Upper lobe of left lung (tissue), 6 donors: ENCODE results near the gene GAPDHS. TPM values are rescaled to one million over a fixed set of nuclear protein-coding genes. Genes with fewer than 3 reads are reported as not detected.
A peak's percentile ranks its signal among the peaks of the same experiment; 100 is the strongest.

Source experiments
- ATAC-seq, 2 donors: fragments of 200-7000 bp; cut with Tn5 transposase; one replicate each; pipeline ENCODE4 v1.9.1; 2022; ENCODE audit warnings: mild to moderate bottlenecking in 2 of 2, moderate library complexity in 2 of 2; ENCODE audit not compliant: low FRiP score in 2 of 2
- DNase-seq, 2 donors: peaks; one replicate each; pipeline ENCODE4 v3.0.0-alpha.2; 2019 to 2020
- H3K27ac ChIP-seq, 4 donors: fragments of 200-600 bp; sonication (generic); one replicate each; pipeline ENCODE4 v1.5.1; 2016 to 2019
- H3K27me3 ChIP-seq, 4 donors: fragments of 200-600 bp; sonication (generic); one replicate each; pipeline ENCODE4 v1.5.1; 2017 to 2019
- H3K36me3 ChIP-seq, 4 donors: fragments of 200-600 bp; sonication (generic); one replicate each; pipeline ENCODE4 v1.5.1; 2016 to 2019
- H3K4me1 ChIP-seq, 4 donors: fragments of 200-600 bp; sonication (generic); one replicate each; pipeline ENCODE4 v1.5.1; 2018 to 2019
- H3K4me3 ChIP-seq, 4 donors: fragments of 200-600 bp; sonication (generic); one replicate each; pipeline ENCODE4 v1.5.1; 2017 to 2019; ENCODE audit warnings: mild to moderate bottlenecking in 2 of 4, moderate library complexity in 1 of 4
- H3K9me3 ChIP-seq, 4 donors: fragments of 200-600 bp; sonication (generic); one replicate each; pipeline ENCODE4 v1.5.1; 2018 to 2019
- CTCF ChIP-seq, 6 experiments: fragments of 450-650 bp in 4 of 6; fragments of 200-600 bp in 2 of 6; sonication (generic) in 2 of 6; IDR thresholded peaks; one replicate each; pipeline ENCODE4 v1.5.1; 2016 to 2019; ENCODE audit warnings: antibody characterized with exemption in 6 of 6
- EP300 ChIP-seq, 4 donors: sonication (generic); formaldehyde crosslinking; IDR thresholded peaks; one replicate each; pipeline ENCODE4 v1.5.1; 2017; ENCODE audit warnings: antibody characterized with exemption in 4 of 4, control low read depth in 2 of 4
- POLR2A ChIP-seq, 4 donors: fragments of 450-650 bp; IDR thresholded peaks; one replicate each; pipeline ENCODE4 v1.5.1; 2016 to 2017; ENCODE audit warnings: antibody characterized with exemption in 4 of 4, mild to moderate bottlenecking in 2 of 4
- POLR2AphosphoS5 ChIP-seq, 2 donors: sonication (generic); formaldehyde crosslinking; IDR thresholded peaks; one replicate each; pipeline ENCODE4 v1.5.1; 2017; ENCODE audit warnings: antibody characterized with exemption in 2 of 2
- WGBS, 2 donors: methylation state at CpG; one replicate each; pipeline ENCODE4 v1.1.5; 2017 to 2018; 5-methylcytosine and 5-hydroxymethylcytosine counted together
- total RNA-seq, 6 donors: library from RNA; depleted of rRNA in 4 of 6; stranded (reverse); fragments of >200 nt in 4 of 6; gene quantifications; one replicate each; pipeline versions ENCODE4 v1.1.0 to v1.2.1, GENCODE V29; 2016 to 2021
- donor health status: DM: no; HTN: no; CAD: no; lungs with moderate emphysema.
- donor health status: DM: no; HTN: yes; CAD: no; lungs with severe emphysema.

Gene GAPDHS
- total RNA-seq, 6 donors from 2014 or later = not detected

- WGBS, 2 donors = 93 to 95% methylated on average over 7 to 12 of the region's 12 CpGs
Measured at GRCh38 chr19:35539850-35540249, 6.6 kb downstream of the GAPDHS start.

DNA sequence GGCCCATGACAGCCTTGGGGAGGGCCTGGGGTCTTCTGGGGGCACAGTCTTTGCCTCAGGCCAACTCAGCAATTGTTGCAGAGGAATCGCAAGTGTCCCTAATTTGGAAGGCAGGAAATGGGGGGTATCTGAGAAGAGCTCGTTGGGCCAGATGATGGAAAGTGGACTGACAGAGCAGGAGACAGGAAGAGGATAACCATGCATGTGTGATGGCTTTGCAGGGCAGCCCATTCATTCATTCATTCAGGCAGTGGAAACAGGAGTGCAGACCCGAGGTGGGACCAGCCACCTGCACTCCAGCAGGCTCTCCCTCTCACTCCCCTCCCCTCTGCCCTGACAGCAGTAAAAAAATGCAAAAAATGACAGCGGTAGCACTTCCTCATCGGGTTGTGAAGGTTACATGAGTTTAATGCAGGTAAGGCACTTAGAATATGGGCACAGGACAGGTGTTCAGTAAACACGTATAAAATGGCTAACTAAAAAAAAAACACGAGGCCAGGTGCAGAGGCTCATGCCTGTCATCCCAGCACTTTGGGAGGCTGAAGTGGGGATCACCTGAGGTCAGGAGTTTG lies 7.2 kb downstream of the GAPDHS start:
- 77 to 78% methylated on average over 6 to 7 of the region's 7 CpGs for WGBS, 2 donors
- ATAC-seq = no peak
- Histone ChIP-seq H3K27ac (no peak overlapping the region), H3K4me3 (no peak overlapping the region), H3K9me3 (no peaks in the 10 kb centered on the region), H3K4me1 (peaks cover 6 to 10% (median 7%) of the 10 kb centered on the region in 4 donors), H3K36me3 (no peaks in the 10 kb centered on the region), H3K27me3 (no peaks in the 10 kb centered on the region)
- DNase-seq = no peak
- TF ChIP-seq EP300 (IDR thresholded peaks at IDR 0.05) (no peak), POLR2A (IDR thresholded peaks at IDR 0.05) (no peak), CTCF (IDR thresholded peaks at IDR 0.05) (no peak), POLR2AphosphoS5 (IDR thresholded peaks at IDR 0.05) (no peak)

More at GRCh38 chr19:35539850-35540249, 6.6 kb downstream of the GAPDHS start:
- Histone ChIP-seq H3K27ac (no peak overlapping the region), H3K27me3 (no peaks in the 10 kb centered on the region), H3K36me3 (no peaks in the 10 kb centered on the region), H3K4me1 (peaks cover 6 to 9% (median 7%) of the 10 kb centered on the region in 4 donors), H3K9me3 (no peaks in the 10 kb centered on the region), H3K4me3 (no peak overlapping the region)
- ATAC-seq (no peak), DNase-seq (no peak)
- TF ChIP-seq POLR2A (IDR thresholded peaks at IDR 0.05) (no peak), EP300 (IDR thresholded peaks at IDR 0.05) (no peak), POLR2AphosphoS5 (IDR thresholded peaks at IDR 0.05) (no peak), CTCF (IDR thresholded peaks at IDR 0.05) (no peak)

- Histone ChIP-seq H3K27ac (no peak overlapping the region), H3K4me1 (peaks cover 18 to 26% (median 20%) of the 10 kb centered on the region in 4 donors), H3K9me3 (no peaks in the 10 kb centered on the region), H3K36me3 (peaks cover 0 to 5% (median 0%) of the 10 kb centered on the region in 4 donors), H3K27me3 (no peaks in the 10 kb centered on the region), H3K4me3 (no peak overlapping the region)
- 97 to 98% methylated on average over 11 of the region's 11 CpGs for WGBS, 2 donors
- no peak for DNase-seq
- TF ChIP-seq EP300 (IDR thresholded peaks at IDR 0.05) (no peak), POLR2AphosphoS5 (IDR thresholded peaks at IDR 0.05) (no peak)
- ATAC-seq = no peak
Measured at GRCh38 chr19:35542209-35542608, 9.0 kb downstream of the GAPDHS start.

DNA sequence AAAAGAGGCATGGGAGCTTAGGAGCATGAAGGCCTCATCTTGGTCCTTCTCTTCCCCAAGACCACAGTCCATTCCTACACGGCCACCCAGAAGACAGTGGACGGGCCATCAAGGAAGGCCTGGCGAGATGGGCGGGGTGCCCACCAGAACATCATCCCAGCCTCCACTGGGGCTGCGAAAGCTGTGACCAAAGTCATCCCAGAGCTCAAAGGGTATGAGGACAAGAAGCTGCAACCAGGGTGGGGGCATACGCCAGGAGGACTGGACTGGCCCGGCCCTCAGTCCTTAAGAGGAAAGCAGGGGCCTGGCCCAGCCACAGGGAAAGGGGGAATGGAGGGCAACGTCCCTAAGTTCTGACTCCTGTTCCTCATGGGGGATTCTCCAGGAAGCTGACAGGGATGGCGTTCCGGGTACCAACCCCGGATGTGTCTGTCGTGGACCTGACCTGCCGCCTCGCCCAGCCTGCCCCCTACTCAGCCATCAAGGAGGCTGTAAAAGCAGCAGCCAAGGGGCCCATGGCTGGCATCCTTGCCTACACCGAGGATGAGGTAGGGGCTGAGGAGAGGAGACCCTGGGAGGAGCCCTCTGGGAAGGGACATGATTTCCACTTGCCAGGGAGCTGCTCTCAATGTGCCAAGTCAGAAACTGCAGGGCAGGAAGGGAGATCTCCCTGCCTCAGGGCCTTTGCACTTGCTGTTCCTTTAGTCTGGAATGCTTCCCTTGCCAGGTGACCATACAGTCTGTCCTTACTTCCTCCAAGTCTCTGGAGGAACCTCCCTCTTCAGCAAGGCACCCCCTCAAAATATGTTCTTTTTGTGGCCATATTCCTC lies 10.2 kb downstream of the GAPDHS start:
- H3K4me1 ChIP-seq = peaks cover 18 to 28% (median 20%) of the 10 kb centered on the region in 4 donors
- no peaks in the 10 kb centered on the region for H3K27me3 ChIP-seq
- TF ChIP-seq CTCF (IDR thresholded peaks at IDR 0.05) = no peak
- no peak for TF ChIP-seq POLR2A (IDR thresholded peaks at IDR 0.05)
- no peak for TF ChIP-seq EP300 (IDR thresholded peaks at IDR 0.05)
- no peak for TF ChIP-seq POLR2AphosphoS5 (IDR thresholded peaks at IDR 0.05)
- peaks cover 0 to 8% (median 2%) of the 10 kb centered on the region in 4 donors for H3K36me3 ChIP-seq
- ATAC-seq (no peak), DNase-seq (no peak)
- no peaks in the 10 kb centered on the region for H3K9me3 ChIP-seq
- peak overlapping the region in 1 of 4 donors; percentile 81 for H3K4me3 ChIP-seq
- 96 to 100% methylated on average over 8 to 15 of the region's 15 CpGs for WGBS, 2 donors
- H3K27ac ChIP-seq = no peak overlapping the region

GRCh38 chr19:35544110-35544802 lies 11.0 kb downstream of the GAPDHS start:
- Histone ChIP-seq H3K36me3 (peaks cover 0 to 8% (median 2%) of the 10 kb centered on the region in 4 donors), H3K9me3 (no peaks in the 10 kb centered on the region), H3K27ac (peak overlapping the region in 2 of 4 donors; percentile 77 to 87), H3K4me1 (peaks cover 18 to 28% (median 20%) of the 10 kb centered on the region in 4 donors), H3K27me3 (no peaks in the 10 kb centered on the region), H3K4me3 (peak overlapping the region; percentile 69 to 95 (median 81))
- ATAC-seq (no peak), DNase-seq (no peak)
- 83 to 89% methylated on average over 3 of the region's 3 CpGs for WGBS, 2 donors
- TF ChIP-seq EP300 (IDR thresholded peaks at IDR 0.05) (no peak), POLR2A (IDR thresholded peaks at IDR 0.05) (no peak)
